ENCODE results near the gene MTX2.
A peak's percentile ranks its signal among the peaks of the same experiment; 100 is the strongest.
"Not testable (repeated sequence)": the region's sequence is repeated elsewhere in the genome, so short reads cannot be mapped to it uniquely, and the experiment has no call there.

Gene MTX2

DNA sequence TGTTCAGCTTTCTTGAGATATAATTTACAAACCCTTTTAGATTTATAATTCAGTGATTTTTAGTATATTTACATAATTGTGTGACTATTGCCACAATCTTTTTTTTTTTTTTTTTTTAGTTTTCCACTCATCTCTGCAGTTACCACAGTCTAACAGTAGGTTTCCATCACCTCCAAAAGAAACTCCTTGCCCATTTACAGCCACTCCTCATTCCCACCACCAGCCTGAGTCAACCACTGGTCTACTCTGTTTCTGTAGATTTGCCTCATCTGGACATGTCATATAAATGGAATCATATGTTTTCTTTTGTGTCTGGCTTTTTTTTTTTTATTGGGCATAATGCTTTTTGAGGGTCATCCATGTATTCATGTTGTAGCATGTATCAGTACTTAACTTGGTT is 16.1 kb downstream of the MTX2 start:
- DNase-seq (ENCODE audit: low spot score): peak; percentile 55

DNA sequence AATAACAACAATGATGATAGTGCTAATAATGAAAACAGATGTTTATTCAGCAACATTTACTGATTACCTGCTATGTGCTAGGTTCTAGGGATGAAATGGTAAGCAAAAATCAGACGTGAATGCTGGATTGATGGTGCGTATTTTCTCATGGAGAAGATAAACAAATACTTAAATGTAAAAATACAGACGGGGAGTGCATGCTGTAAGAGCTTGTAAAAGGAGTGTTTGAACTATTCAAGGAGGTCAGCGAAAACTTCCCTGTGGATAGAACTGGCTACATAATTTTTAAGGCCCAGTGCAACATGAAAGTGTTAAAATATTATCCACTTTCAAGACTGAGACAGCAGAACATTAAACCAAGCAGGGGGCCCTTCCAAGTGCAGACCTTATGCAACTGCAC is 22.1 kb downstream of the MTX2 start:
- no peak for DNase-seq (ENCODE audit: low spot score)

DNA sequence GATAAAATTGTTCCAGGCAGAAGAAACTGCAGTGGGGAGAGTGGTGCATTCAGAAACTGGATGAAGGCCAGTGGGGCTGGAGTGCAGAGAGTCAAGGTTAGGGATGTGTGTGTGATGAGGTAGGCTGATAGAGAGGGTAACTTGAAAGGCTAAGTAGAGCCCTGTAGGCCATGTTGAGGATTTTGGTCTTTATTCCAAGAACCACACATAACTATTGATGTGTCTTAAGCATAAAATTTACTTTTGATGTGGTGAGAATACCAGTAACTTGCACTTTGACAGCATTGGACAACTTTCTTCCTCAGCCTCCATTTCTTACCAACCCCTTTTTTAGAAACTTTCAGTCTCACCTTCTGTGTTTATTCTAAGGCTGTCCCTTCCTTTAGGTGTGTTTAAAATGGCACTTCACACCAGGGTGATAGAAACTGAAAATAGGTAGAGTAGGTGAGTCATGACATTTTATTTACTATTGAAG is 22.6 kb downstream of the MTX2 start:
- DNase-seq (ENCODE audit: low spot score): no peak

DNA sequence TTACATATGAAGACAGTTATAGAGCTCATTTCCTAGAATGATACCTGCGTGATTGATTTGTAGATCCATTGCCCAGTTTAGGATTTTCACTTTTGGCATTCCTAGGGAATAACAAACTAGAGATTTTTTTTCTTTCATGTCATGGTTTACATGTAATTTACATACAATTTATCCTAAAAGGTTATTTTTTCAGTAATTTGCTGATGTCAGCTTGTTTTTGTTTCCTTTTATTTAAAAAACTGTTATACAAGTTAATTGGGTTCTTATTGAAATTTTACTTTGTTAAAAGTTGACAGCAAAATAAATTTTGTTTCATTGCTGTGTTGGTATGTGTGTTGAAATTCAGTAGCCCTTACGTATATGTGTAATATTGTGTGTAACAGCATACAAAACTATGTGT is 23.4 kb downstream of the MTX2 start:
- no peak for DNase-seq (ENCODE audit: low spot score)

DNA sequence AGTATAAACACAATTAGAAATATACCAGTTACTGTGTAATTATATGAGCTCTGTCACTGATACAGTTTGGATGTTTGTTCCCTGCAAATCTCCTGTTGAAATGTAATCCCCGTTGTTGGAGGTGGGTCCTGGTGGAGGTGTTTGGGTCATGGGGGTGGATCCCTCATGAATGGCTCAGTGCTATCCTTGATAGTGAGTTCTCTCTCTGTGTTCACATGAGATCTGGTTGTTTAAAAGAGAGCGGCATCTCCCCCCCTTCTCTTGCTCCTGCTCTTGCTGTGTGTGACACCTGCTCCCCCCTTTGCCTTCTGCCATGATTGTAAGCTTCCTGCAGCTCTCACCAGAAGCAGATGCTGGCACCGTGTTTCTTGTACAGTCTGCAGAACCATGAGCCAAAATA is 24.1 kb downstream of the MTX2 start:
- DNase-seq (ENCODE audit: low spot score): no peak

DNA sequence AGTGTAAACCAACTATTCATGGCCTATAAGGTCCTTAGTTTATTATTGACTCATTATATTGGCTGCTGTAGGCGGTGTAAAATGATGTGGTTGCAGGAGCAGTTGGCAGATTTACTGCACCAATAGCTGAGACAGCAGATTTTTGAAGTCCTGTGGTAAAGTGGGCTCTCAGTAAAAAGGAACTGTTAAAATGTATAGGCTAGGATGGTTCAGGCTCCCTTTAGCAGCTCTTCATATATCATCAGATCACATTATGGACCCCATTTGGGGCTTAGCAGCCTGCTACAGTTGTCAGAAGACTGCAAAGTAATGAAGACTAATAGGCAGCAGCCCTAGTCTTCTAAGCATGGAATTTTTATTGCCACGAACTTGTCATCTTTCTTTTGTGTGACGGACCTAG is 27.8 kb downstream of the MTX2 start:
- DNase-seq (ENCODE audit: low spot score): no peak

DNA sequence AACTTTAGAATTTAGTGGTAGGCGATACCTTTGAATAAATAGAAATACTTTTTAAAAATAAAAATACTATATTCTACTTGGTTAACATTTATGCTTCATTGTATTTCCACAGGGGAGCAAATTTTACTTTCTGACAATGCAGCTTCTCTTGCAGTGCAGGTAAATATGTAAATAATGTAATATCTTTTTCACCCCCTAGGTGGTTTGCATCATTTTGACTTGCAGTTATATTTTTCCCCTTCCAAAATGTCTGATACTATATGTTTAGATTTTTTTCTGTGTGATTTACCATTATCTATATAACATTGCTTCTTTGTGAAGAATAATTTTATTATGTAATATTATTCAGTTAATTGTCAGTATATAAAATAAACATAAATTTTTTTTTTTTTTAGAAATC is 28.5 kb downstream of the MTX2 start:
- no peak for DNase-seq (ENCODE audit: low spot score)

DNA sequence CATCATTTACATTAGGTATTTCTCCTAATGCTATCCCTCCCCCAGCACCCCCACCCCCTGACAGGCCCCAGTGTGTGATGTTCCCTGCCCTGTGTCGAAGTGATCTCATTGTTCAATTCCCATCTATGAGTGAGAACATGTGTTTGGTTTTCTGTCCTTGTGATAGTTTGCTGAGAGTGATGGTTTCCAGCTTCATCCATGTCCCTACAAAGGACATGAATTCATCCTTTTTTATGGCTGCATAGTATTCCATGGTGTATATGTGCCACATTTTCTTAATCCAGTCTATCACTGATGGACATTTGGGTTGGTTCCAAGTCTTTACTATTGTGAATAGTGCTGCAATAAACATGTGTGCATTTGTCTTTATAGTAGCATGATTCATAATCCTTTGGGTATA is 36.8 kb downstream of the MTX2 start:
- DNase-seq (ENCODE audit: low spot score): not testable (repeated sequence)

DNA sequence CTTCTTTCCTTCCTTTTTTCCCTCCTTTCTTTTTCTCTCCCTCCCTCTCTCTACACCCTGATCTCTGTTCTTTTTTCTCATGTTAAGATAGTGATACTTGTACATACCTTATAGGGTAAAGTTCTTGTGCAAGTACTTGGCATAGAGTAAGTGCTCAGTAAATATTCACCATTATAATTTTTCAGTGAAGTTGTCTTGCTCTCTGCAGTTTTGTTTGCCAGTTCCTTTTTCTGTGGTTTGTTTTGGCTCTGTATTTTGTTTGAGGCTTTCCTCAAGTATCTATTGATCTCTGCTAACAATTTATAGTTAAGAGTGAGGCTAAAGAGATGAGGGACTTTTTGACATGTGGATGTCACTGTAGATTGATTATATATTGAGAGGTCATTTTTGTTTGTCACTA is 48.0 kb downstream of the MTX2 start:
- DNase-seq (ENCODE audit: low spot score): no peak

DNA sequence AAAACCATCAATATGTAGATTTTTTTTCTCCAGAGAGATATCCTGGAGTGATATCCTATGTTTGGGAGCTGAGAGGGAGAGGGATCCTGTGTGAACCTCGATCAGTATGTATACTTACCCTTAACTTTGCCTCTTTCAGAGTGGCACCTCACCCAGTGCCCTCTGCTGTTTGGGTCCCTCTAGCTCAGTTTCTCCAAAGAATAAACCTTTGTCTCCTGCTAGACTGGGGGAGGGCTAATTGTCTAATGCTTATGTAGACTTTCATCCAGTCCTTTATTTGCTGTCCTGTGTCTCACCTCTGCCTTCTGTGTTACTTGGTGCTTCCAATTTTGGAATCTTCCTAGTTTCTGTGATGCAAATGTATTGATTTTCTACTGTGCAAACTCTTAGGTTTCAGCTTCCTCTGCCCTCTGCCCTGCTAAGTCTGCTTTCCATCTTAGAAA is 48.4 kb downstream of the MTX2 start:
- no peak for DNase-seq (ENCODE audit: low spot score)

DNA sequence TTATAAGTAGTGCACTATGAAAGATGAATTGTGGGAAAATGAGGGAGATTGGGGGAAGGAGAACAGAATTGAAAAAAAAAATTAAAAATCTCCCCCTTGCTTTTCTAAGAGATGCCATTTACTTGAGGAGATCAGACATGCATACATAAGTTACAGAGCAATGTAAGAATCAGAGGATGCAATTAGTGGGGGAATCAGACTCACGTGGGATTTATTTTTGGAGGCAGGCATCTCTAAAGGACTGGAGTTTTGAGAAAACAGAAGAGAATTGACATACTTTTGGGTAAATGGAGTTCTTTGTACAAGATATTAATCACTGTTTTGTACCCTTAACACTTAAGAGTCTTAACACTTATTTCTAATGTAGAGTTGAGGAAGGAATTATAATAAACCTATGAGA is 52.7 kb downstream of the MTX2 start:
- no peak for DNase-seq (ENCODE audit: low spot score)

DNA sequence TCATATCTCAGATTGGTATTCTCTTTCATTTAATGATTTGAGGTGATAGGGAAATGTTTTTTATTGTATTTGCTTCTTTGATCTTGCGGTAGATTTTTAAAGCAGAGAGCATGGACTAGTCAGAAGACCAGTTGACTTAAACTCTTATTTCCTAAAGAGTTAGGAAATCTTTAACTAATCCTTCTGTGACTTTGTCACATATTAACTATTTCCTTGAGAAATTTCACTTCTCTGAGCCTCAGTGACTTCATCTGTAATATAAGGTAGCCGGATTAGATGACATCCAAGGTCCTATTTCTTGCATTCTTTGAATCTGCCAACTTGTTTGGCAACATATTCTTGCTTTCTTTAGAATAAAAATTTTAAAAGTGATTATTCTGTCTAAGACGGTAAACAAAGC is 55.6 kb downstream of the MTX2 start:
- DNase-seq (ENCODE audit: low spot score): no peak

DNA sequence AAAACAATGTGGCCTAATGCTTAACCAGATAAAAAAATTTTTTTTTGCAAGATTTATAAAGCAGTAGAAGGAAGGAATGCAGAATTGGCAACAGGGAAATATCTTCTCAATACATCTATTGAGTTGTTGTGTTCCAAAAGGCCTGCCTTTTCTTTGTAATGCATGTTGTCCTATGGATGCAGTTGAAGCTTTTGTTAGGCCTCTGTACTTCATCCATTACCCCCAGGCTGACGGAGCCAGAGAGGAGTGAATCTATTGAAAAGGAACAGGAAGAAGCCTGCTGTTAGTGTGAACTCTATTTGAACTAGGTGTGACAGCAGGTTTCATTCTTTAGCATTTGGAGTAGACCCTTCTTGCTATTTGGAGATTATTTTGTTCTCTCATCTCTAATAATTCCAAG is 56.5 kb downstream of the MTX2 start:
- no peak for DNase-seq (ENCODE audit: low spot score)

DNA sequence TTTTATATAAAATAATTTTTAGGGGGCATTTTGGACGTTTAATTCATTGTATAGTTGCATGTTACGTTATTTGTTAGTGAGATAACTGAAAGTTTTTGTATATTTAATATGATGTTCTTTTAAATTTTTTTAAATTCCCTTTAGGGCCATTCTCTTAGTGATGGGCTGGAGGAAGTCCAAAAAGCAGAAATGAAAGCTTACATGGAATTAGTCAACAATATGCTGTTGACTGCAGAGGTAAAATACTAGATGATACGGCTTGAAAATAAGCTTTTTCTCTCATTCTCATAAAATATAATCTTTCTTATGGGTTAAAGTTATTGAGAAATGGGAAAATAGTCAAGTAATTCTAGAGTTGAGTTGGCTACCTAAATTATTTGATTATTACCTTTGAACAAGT is 58.9 kb downstream of the MTX2 start:
- no peak for DNase-seq (ENCODE audit: low spot score)

DNA sequence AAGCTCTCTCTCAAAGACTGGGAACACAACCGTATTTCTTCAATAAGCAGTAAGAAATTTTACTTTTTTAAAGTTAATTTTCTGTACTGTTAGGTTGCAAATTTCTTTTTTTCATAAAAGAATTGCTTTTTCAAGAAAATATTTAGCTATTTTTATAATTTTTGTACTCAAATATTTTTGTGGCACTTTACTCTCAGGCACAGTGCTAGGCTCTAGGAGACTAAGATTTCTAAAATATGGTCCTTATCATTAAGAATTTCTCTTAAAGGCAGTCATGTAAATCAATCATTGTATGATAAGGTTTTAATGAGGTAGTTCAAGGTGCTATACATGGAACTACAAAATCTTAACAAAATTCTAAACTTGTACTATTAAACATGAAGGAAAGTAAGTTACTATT is 61.4 kb downstream of the MTX2 start:
- no peak for DNase-seq (ENCODE audit: low spot score)

DNA sequence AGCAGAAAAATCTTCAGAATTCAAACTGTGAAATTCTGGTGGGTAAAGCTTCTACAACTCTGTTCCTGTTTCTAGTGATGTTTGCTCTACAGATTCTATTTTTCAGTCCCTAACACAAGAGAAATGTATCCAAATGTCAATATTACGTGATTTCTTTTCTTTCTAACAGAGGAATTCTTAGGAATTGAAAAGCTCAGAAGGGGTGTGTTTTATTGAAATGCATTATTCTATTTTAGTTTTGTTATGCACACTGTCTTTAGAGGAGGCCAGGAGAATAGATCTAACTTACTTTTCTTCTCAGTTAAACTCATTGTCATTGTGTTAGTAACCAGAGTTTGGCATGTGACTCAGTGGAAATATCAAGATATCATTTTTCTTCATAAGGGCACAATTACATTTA is 62.4 kb downstream of the MTX2 start:
- no peak for DNase-seq (ENCODE audit: low spot score)

DNA sequence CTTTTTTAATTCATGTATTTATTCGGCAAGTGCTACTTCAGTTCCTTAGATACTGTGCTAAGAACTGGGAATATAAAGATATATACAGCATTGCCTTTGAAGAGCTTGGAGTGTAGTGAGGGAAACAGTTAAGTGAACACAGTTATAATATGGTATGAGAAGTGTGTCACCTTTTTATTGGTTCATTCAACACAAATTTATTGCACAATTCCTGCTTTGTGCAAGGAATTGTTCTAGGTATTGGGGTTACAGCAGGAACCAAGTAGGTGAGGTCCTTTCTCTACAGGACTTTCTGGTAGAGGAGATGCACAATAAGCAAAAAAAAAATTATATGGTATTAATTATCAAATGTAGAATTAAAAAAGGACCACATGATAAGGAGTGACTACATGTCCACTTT is 65.5 kb downstream of the MTX2 start:
- no peak for DNase-seq (ENCODE audit: low spot score)

DNA sequence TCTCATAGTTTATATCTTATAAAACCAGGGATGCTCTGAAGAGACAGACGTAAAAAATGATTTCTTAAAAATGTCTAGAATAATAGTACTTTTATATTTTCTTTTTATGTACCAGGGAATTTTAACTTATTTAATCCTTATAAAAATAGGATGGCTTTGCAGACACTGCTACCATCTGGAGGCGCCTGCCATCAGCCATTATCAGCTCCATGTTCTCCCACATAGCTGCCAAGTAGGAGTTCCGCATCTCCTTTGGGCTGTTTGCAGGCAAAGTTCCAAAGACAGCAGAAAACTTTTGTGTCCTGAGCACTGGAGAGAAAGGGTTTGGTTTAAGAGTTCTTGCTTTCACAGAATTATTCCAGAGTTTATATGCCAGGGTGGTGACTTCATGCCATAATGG is 69.2 kb downstream of the MTX2 start:
- no peak for DNase-seq (ENCODE audit: low spot score)

DNA sequence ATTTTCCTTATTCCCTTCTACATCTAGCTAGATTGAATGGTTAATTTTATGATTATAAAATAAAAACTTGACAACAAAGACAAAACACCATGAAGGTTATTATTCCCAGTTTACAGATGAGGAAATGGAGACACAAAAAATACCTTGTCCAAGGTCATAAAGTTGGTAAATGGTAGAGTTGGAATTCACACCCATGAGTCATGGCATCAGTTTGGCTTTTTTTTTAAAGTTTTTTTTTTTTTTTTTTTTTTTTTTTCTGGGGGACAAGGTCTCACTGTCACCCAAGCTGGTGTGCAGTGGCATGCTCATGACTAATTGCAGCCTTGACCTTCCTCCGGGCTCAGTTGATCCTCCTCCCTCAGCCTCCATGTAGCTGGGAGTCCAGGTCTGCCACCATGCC is 70.0 kb downstream of the MTX2 start:
- no peak for DNase-seq (ENCODE audit: low spot score)

DNA sequence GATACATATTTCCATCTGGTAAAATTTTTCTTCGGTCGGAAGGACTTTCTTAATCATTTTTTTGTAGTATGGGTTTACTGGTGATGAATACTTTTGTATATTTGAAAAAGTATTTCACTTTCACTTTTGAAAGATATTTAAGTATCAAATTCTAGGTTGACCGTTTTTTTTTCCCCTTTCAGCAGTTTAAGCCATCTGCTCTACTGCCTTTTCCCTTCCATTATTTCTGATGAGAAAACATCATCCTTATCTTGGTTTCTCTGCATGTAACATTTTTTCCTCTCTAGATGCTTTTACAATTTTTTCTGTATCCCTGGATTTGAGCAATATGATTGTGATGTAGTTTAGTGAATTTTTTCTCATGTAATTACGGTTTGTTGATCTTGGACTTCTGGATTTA is 87.0 kb downstream of the MTX2 start:
- DNase-seq (ENCODE audit: low spot score): no peak

DNA sequence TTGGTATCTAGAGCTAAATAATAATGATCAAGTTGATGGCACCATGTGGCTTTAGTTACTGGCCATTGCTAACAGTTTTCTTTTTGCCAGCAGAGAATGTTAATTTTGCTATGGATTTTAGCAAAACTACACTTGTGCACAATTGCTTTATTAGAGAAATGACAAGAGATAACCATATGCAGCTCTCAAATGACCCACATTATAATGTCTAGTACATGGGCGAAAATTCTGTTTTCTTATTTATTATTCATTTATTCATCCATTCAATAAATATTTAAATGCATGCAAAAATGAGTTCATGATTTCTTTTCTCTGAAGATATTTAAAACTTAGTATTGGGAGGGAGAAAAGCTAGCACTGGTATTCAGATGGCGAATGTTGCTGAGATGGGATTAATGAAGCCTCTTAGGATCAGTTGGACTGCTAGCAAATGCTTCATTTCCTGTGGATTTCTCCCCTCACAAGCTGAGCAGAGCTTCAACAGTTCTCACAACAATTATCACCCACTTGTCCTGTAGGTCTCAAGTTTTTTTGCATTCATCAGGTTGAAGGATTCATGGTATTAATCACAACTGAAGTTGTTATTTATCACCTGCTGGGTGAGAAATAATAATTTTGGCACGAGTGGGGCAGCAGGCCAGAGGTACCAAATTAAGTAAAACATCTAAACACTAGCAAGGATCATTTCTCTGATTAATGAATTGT is 95.2 kb downstream of the MTX2 start:
- DNase-seq (ENCODE audit: low spot score): no peak

DNA sequence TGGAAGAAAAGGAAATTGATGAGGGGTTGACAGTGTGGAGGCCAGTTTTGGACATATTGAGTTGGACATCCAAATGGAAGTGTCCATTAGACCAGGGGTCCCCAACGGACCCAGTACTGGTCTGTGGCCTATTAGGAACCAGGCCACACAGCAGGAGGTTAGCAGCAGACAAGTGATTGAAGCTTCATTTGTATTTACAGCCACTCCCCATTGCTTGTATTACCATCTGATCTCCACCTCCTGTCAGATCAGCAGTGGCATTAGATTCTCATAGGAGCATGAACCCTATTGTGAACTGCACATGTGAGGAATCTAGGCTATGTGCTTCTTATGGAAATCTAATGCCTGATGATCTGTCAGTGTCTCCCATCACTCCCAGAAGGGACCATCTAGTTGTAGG is 99.1 kb downstream of the MTX2 start:
- DNase-seq (ENCODE audit: low spot score): no peak

DNA sequence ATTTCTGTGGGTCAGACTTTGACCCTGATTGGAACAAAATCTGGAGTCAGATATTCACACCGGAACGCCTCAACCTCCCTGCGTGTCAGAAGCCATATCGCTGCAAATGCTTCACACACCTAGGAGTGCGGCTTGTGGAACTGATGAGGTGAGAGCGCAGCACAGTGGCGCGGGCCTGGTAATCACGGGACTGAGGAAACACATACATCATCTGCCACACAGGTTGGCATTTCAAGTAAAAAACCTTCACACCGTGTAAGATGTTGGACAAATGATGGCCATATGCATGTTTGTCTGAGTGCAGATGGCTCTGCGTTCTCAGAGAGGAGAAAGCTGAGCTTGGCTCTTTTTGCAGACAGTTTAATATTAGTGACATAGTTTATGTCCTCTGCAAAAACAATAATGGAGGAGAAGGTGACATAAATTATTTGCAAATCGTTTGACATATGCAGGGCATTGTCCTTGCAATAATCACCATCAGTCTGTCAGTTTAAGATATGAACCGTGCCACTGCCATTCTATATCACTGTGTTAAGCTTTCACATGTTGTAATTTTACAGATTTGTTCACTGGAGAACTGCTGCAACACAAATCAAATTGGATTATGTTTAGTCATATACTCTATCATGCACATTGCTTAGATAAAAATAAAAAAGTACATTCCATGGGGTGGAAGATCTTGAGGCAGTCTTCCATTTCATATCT is 101.4 kb downstream of the MTX2 start:
- DNase-seq (ENCODE audit: low spot score): no peak

DNA sequence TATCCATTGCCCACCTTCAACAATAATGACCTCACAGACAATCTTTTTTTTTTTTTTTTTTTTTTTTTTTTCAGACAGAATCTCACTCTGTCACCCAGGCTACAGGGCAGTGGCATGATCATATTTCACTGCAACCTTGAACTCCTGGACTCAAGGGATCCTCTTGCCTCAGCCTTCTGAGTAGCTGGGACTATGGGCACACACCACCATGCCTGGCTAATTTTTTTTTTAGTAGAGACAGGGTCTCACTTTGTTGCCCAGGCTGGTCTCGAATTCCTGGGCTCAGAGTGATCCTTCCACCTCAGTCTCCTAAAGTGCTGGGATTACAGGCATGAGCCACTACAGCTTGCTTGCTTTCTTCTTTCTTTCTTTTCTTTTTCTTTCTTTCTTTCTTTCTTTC is 103.9 kb downstream of the MTX2 start:
- DNase-seq (ENCODE audit: low spot score): not testable (repeated sequence)
